Measurements from ENCODE around the gene MAGOH. TPM values are rescaled to one million over a fixed set of nuclear protein-coding genes. Genes with fewer than 3 reads are reported as not detected.

The MAGOH gene
- total and polyA plus RNA-seq, 9 of the 15 experiments (the other 6 are each of a cell fraction or from before 2014, with no cell fraction given) = 102 to 342 (median 135) TPM

GRCh38 chr1:53220171-53220961 is 18.0 kb downstream of the MAGOH start, which contains the start of gene CZIB (continued):
- TF ChIP-seq AFF4 (CRISPR knock-in tag; IDR thresholded peaks at IDR 0.05) (peak; percentile 74), DNMT1 (IDR thresholded peaks at IDR 0.05) (no peak), CUX1 (CRISPR knock-in tag; IDR thresholded peaks at IDR 0.05) (no peak), ZNF143 (CRISPR knock-in tag; IDR thresholded peaks at IDR 0.05) (no peak), PTTG1 (tag; IDR thresholded peaks at IDR 0.05; ENCODE audit: low read depth) (no peak), STAT5A (IDR thresholded peaks at IDR 0.05; ENCODE audit: borderline replicate concordance, low read length) (no peak; the same call in 1 of the 2 replicates), ARNT (IDR thresholded peaks at IDR 0.05) (no peak), CC2D1A (IDR thresholded peaks at IDR 0.05) (no peak), POLR2A (conservative IDR thresholded peaks at IDR 0.05) (peak; percentile 100), L3MBTL2 (IDR thresholded peaks at IDR 0.05) (peak; percentile 66), FOXA1 (IDR thresholded peaks at IDR 0.05; ENCODE audit: borderline replicate concordance) (no peak), ZBTB7A (IDR thresholded peaks at IDR 0.05; ENCODE audit: borderline replicate concordance, control insufficient read depth, low read depth, low read length) (peak; percentile 79)
- TF ChIP-seq, protein P1, sequence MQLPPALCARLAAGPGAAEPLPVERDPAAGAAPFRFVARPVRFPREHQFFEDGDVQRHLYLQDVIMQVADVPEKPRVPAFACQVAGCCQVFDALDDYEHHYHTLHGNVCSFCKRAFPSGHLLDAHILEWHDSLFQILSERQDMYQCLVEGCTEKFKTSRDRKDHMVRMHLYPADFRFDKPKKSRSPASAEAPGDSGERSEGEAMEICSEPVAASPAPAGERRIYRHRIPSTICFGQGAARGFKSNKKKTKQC (CRISPR knock-in tag; IDR thresholded peaks at IDR 0.05) = peak; percentile 93
- TF ChIP-seq, protein P2, sequence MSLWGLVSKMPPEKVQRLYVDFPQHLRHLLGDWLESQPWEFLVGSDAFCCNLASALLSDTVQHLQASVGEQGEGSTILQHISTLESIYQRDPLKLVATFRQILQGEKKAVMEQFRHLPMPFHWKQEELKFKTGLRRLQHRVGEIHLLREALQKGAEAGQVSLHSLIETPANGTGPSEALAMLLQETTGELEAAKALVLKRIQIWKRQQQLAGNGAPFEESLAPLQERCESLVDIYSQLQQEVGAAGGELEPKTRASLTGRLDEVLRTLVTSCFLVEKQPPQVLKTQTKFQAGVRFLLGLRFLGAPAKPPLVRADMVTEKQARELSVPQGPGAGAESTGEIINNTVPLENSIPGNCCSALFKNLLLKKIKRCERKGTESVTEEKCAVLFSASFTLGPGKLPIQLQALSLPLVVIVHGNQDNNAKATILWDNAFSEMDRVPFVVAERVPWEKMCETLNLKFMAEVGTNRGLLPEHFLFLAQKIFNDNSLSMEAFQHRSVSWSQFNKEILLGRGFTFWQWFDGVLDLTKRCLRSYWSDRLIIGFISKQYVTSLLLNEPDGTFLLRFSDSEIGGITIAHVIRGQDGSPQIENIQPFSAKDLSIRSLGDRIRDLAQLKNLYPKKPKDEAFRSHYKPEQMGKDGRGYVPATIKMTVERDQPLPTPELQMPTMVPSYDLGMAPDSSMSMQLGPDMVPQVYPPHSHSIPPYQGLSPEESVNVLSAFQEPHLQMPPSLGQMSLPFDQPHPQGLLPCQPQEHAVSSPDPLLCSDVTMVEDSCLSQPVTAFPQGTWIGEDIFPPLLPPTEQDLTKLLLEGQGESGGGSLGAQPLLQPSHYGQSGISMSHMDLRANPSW (CRISPR knock-in tag; IDR thresholded peaks at IDR 0.05) = no peak; the same call in 1 of the 2 replicates

All from K562 (cell line).